GM06990 (cell line): ENCODE measurements around the gene AIP.
A peak's percentile ranks its signal among the peaks of the same experiment; 100 is the strongest.
"Not testable (repeated sequence)": the region's sequence is repeated elsewhere in the genome, so short reads cannot be mapped to it uniquely, and the experiment has no call there.

ENCODE experiments used
- DNase-seq: peaks from one replicate; pipeline ENCODE4 v3.0.0-alpha.2; 2011; ENCODE audit not compliant: insufficient read length; ENCODE audit errors: extremely low read depth
- H3K27me3 ChIP-seq: replicated peaks from 2 replicates; pipeline ENCODE4 v1.6.0; 2011; ENCODE audit warnings: low read length; ENCODE audit not compliant: control insufficient read depth, insufficient read depth
- H3K36me3 ChIP-seq: 2 replicates; pipeline ENCODE4 v1.5.1; 2011; ENCODE audit warnings: low read length; ENCODE audit not compliant: control insufficient read depth, insufficient read depth
- H3K4me3 ChIP-seq: replicated peaks from 2 replicates; pipeline ENCODE4 v1.5.1; 2011; ENCODE audit warnings: low read depth, mild to moderate bottlenecking, control low read depth, low read length
- TF ChIP-seq, protein P1 (sequence below): IDR thresholded peaks from 2 replicates; pipeline ENCODE4 v1.5.1; 2011; ENCODE audit warnings: low read length, control low read depth, mild to moderate bottlenecking, inconsistent platforms; ENCODE audit not compliant: insufficient read depth, poor library complexity, severe bottlenecking

Gene AIP

DNA sequence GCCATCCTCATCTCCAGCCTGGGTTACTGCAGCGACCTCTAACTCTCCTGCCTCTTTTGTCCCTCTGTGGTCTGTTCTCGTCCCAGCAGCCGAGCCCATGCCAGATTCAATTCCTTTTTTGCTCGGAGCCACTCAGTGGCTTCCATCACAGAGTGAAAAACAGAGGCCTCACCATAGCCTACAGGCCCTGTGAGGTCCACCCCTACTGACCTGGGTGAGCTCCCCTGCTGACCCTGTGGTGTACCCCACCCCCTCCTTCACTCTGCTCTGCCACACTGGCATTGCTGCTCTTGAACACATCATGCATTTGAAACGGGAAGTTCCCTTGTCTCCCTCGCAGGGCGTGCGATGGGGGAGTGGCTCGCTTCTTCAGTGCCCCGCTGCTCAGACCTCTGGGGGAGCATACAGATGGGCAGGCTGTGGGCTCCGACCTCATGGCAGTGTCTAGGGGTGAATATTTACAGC lies 2.1 kb downstream of the AIP start:
- H3K36me3 ChIP-seq: peaks cover 6% of the 10 kb centered on the region
- TF ChIP-seq, protein P1, sequence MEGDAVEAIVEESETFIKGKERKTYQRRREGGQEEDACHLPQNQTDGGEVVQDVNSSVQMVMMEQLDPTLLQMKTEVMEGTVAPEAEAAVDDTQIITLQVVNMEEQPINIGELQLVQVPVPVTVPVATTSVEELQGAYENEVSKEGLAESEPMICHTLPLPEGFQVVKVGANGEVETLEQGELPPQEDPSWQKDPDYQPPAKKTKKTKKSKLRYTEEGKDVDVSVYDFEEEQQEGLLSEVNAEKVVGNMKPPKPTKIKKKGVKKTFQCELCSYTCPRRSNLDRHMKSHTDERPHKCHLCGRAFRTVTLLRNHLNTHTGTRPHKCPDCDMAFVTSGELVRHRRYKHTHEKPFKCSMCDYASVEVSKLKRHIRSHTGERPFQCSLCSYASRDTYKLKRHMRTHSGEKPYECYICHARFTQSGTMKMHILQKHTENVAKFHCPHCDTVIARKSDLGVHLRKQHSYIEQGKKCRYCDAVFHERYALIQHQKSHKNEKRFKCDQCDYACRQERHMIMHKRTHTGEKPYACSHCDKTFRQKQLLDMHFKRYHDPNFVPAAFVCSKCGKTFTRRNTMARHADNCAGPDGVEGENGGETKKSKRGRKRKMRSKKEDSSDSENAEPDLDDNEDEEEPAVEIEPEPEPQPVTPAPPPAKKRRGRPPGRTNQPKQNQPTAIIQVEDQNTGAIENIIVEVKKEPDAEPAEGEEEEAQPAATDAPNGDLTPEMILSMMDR: no peak
- peak; percentile 81 for DNase-seq
- H3K4me3 ChIP-seq: peak overlapping the region; percentile 63
- H3K27me3 ChIP-seq: no peaks in the 10 kb centered on the region

DNA sequence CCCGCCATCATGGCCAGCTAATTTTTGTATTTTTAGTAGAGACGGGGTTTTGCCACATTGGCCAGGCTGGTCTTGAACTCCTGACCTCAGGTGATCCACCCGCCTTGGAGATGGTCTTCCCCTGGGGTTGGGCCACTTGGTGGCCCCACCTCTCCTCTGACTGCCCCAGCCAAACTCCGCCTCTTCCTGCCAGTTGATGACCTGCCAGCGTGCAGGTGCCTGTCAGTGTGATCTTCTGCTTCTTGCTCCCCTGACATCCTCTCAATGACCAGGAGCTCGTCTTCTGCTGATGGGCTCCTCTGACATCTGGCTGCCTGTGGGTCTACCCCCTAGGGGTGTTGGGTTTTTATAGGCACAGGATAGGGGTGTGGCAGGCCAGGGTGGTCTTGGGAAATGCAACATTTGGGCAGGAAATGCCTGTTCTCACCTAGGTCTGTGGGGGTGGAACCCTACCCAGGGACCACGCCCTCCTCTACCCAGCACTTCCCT lies 3.1 kb downstream of the AIP start:
- not testable (repeated sequence) for H3K4me3 ChIP-seq, H3K27me3 ChIP-seq
- H3K36me3 ChIP-seq: peaks cover 14% of the 10 kb centered on the region
- DNase-seq: peak; percentile 82

DNA sequence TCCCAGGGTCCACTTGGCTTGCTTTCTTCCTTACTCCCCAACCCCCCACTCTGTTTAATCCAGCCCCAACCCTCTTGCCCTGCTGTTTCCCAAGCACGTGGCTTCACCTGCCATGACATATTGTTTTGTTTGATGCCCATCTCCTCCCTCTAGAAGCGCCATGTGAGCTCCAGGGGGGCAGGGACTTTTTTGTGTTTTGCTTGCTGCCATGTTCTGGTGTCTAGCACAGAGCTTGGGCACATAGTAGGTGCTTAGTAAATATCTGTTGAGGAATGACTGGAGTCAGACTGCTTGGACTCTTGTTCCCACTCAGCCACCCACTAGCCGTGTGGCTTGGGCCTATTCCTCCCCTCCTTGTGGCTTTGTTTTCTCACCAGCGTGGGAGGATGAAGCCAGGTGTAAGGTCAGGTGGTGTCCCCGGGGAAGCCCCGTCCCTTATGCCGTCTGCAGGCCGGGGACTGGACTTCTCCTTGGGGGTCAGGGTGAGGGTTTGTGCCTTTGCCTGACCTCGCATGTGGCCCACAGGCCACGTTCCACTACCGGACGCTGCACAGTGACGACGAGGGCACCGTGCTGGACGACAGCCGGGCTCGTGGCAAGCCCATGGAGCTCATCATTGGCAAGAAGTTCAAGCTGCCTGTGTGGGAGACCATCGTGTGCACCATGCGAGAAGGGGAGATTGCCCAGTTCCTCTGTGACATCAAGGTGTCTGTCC lies 3.8 kb downstream of the AIP start:
- no peaks in the 10 kb centered on the region for H3K27me3 ChIP-seq
- H3K4me3 ChIP-seq: no peak overlapping the region
- peak; percentile 87 for DNase-seq
- peaks cover 19% of the 10 kb centered on the region for H3K36me3 ChIP-seq
- TF ChIP-seq, protein P1: no peak

DNA sequence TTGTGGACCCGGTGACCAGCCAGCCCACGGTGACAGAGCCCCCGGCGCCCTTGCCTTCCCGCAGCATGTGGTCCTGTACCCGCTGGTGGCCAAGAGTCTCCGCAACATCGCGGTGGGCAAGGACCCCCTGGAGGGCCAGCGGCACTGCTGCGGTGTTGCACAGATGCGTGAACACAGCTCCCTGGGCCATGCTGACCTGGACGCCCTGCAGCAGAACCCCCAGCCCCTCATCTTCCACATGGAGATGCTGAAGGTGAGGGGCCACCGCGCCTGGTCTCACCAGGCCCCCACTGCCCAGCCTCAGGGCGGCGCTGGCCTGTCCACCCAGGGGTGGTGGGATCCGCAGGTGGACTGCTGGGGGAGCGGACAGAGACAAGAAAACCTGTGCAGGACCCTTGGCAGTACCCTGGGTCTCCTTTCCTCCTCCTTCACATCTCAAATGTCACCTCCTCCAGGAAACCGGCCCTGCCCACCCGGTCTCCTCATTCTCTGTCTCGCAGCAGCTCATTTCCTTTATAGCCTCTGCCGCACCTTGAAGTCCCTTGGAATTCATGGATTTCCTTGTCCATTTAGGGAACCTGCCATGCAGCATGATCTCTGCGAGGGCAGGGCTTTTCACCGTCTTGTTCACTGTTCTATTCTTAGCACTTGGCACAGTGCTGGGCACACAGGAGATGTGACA lies 6.5 kb downstream of the AIP start:
- Histone ChIP-seq H3K36me3 (peaks cover 33% of the 10 kb centered on the region), H3K4me3 (no peak overlapping the region), H3K27me3 (no peaks in the 10 kb centered on the region)
- DNase-seq: peak; percentile 14
- TF ChIP-seq, protein P1: no peak

DNA sequence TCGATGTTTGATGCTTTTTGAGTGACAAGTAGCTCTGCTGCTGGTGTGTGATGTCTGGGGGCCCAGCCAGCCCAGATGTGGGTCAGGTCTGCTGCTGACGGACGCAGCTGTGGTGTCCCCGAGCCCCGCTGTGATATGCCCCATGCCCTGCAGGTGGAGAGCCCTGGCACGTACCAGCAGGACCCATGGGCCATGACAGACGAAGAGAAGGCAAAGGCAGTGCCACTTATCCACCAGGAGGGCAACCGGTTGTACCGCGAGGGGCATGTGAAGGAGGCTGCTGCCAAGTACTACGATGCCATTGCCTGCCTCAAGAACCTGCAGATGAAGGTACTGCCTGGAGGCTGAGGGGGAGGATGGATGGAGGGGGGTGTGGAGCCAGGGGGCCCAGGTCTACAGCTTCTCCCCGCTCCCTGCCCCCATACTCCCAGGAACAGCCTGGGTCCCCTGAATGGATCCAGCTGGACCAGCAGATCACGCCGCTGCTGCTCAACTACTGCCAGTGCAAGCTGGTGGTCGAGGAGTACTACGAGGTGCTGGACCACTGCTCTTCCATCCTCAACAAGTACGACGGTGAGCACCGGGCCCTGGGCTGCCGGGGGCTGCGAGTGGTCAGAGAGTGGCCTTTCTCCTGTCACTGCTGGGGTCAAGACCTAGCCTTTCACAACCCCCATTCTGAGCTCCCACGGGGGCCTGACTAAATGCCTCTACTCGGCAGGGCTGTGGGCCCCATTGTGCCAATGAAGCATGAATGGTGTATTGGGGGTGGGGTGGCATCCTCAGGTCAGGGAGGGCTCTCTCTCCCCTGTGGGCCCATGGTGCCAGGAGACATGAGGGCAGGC lies 7.3 kb downstream of the AIP start:
- Histone ChIP-seq H3K4me3 (no peak overlapping the region), H3K27me3 (no peaks in the 10 kb centered on the region), H3K36me3 (peaks cover 36% of the 10 kb centered on the region)
- TF ChIP-seq, protein P1: no peak
- peak; percentile 18 for DNase-seq

DNA sequence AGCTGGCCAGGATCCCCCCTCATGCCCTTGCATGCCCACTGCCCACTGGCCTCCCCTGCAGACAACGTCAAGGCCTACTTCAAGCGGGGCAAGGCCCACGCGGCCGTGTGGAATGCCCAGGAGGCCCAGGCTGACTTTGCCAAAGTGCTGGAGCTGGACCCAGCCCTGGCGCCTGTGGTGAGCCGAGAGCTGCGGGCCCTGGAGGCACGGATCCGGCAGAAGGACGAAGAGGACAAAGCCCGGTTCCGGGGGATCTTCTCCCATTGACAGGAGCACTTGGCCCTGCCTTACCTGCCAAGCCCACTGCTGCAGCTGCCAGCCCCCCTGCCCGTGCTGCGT lies 7.9 kb downstream of the AIP start:
- H3K36me3 ChIP-seq: peaks cover 42% of the 10 kb centered on the region
- no peaks in the 10 kb centered on the region for H3K27me3 ChIP-seq
- H3K4me3 ChIP-seq: no peak overlapping the region
- TF ChIP-seq, protein P1: no peak
- peak; percentile 15 for DNase-seq
